HepG2 (cell line): ENCODE measurements around the gene TYW1.
"Not testable (repeated sequence)": the region's sequence is repeated elsewhere in the genome, so short reads cannot be mapped to it uniquely, and the experiment has no call there.

Source experiments
- CREB1 ChIP-seq, 2 experiments: fragments of 450-650 bp in 1 of 2; IDR thresholded peaks; 2 replicates each; pipeline ENCODE4 v1.6.1; 2016 to 2017; ENCODE audit warnings: control low read depth in 1 of 2, mild to moderate bottlenecking in 1 of 2, missing compliant biosample characterization in 1 of 2, missing genetic modification characterization in 1 of 2
- EZH2 ChIP-seq: conservative IDR thresholded peaks from 2 replicates; pipeline ENCODE4 v1.6.1; 2012; ENCODE audit warnings: mild to moderate bottlenecking, low read depth, low read length, moderate library complexity
- HOXA5 ChIP-seq: sonication (generic); formaldehyde crosslinking; IDR thresholded peaks from 2 replicates; pipeline ENCODE4 v1.4.0; 2020; ENCODE audit warnings: missing genetic modification reagents
- ISL2 ChIP-seq: sonication (generic); formaldehyde crosslinking; IDR thresholded peaks from 2 replicates; pipeline ENCODE4 v1.5.0; 2020; ENCODE audit warnings: missing genetic modification reagents
- MTA3 ChIP-seq: sonication (generic); formaldehyde crosslinking; IDR thresholded peaks from 2 replicates; pipeline ENCODE4 v1.4.0; 2020; ENCODE audit warnings: missing genetic modification reagents

- not testable (repeated sequence) for TF ChIP-seq ISL2 (CRISPR knock-in tag); CREB1 (IDR thresholded peaks at IDR 0.05); CREB1 (CRISPR knock-in tag; IDR thresholded peaks at IDR 0.05); EZH2; MTA3 (CRISPR knock-in tag); HOXA5 (CRISPR knock-in tag)
These were observed 35.1 kb downstream of the TYW1 start for GRCh38 chr7:67031685-67032084.
